Liver (tissue), 3 donors: ENCODE results near the gene PNMA8C.

Experiments used
- GABPA ChIP-seq, 2 donors: IDR thresholded peaks in 1 of 2; conservative IDR thresholded peaks in 1 of 2; 2 replicates each; pipeline ENCODE4 v1.6.1; 2016; ENCODE audit warnings: antibody characterized with exemption in 2 of 2, mild to moderate bottlenecking in 1 of 2, moderate library complexity in 1 of 2
- RAD21 ChIP-seq, 2 donors: IDR thresholded peaks; 2 replicates each; pipeline ENCODE4 v1.6.1; 2016; ENCODE audit warnings: antibody characterized with exemption in 2 of 2, mild to moderate bottlenecking in 2 of 2
- TAF1 ChIP-seq: conservative IDR thresholded peaks from 2 replicates; pipeline ENCODE4 v1.6.1; 2016; ENCODE audit warnings: antibody characterized with exemption, mild to moderate bottlenecking
- TF ChIP-seq, protein P1 (sequence below): fragments of 150-350 bp; IDR thresholded peaks from 2 replicates; pipeline ENCODE4 v1.5.1; 2017; ENCODE audit warnings: improper control_type of control experiment, low read depth, low read length; ENCODE audit not compliant: missing input control
- donor health status: healthy.
- donor health status: healthy.

DNA sequence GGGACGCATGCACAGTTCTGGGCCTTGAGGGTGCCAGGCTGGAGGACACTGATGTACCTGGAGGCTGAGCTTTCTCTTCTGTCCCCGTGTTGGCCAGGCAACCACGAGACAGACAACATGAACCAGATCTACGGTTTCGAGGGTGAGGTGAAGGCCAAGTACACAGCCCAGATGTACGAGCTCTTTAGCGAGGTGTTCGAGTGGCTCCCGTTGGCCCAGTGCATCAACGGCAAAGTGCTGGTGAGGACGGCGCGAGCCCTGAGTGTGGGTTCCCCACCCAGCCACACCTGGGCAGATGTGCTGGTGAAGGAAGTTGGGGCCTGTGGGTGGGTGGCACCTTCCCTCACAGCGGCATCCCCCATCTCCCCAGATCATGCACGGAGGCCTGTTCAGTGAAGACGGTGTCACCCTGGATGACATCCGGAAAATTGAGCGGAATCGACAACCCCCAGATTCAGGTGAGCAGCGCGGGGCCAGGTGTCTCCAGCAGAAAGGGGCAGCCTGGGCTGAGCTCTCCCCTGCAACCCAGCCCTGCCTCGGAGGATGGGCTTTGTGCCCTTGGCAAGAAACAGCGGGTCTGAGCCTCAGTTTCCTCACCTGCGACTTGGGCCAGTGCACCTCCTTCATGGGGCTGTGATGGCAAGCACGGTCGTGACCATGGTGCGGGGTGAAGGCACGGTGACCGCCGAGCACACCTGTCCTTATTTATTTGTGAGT lies 41.6 kb downstream of the PNMA8C start:
- TF ChIP-seq, protein P1, sequence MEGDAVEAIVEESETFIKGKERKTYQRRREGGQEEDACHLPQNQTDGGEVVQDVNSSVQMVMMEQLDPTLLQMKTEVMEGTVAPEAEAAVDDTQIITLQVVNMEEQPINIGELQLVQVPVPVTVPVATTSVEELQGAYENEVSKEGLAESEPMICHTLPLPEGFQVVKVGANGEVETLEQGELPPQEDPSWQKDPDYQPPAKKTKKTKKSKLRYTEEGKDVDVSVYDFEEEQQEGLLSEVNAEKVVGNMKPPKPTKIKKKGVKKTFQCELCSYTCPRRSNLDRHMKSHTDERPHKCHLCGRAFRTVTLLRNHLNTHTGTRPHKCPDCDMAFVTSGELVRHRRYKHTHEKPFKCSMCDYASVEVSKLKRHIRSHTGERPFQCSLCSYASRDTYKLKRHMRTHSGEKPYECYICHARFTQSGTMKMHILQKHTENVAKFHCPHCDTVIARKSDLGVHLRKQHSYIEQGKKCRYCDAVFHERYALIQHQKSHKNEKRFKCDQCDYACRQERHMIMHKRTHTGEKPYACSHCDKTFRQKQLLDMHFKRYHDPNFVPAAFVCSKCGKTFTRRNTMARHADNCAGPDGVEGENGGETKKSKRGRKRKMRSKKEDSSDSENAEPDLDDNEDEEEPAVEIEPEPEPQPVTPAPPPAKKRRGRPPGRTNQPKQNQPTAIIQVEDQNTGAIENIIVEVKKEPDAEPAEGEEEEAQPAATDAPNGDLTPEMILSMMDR = no peak
- TF ChIP-seq GABPA (IDR thresholded peaks at IDR 0.05 in 1 of 2, conservative IDR thresholded peaks at IDR 0.05 in 1 of 2) (no peak), RAD21 (IDR thresholded peaks at IDR 0.05) (no peak), TAF1 (no peak)
